Measurements from ENCODE around the gene FEZ2.

- TF ChIP-seq CTCF (IDR thresholded peaks at IDR 0.05; ENCODE audit: low read depth, low read length) (no peak), POLR2A (IDR thresholded peaks at IDR 0.05; ENCODE audit: extremely low read depth, insufficient read length) (no peak)
- TF ChIP-seq, protein P1, sequence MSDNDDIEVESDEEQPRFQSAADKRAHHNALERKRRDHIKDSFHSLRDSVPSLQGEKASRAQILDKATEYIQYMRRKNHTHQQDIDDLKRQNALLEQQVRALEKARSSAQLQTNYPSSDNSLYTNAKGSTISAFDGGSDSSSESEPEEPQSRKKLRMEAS (IDR thresholded peaks at IDR 0.05; ENCODE audit: low read depth, low read length), result no peak
These were observed 63.6 kb downstream of the FEZ2 start for GRCh38 chr2:36534275-36534799.

All from NB4 (cell line).